ENCODE data around the gene EPHA6.
"Not testable (repeated sequence)": the region's sequence is repeated elsewhere in the genome, so short reads cannot be mapped to it uniquely, and the experiment has no call there.

EPHA6 gene

GRCh38 chr3:97021778-97022177, 207.4 kb downstream of the EPHA6 start:
- no peak for DNase-seq (ENCODE audit: low read depth in 2 of 2)

- not testable (repeated sequence) for DNase-seq (ENCODE audit: low read depth in 2 of 2)
Observed at GRCh38 chr3:97025612-97026011, 211.2 kb downstream of the EPHA6 start.

- DNase-seq (ENCODE audit: low read depth in 2 of 2) = no peak
Observed at GRCh38 chr3:97029972-97030371, 215.6 kb downstream of the EPHA6 start.

GRCh38 chr3:97037294-97037943, 223.0 kb downstream of the EPHA6 start:
- no peak for DNase-seq (ENCODE audit: low read depth in 2 of 2)

GRCh38 chr3:97043411-97043810, 229.0 kb downstream of the EPHA6 start:
- no peak for DNase-seq (ENCODE audit: low read depth in 2 of 2)

GRCh38 chr3:97057365-97057764, 243.0 kb downstream of the EPHA6 start:
- no peak for DNase-seq (ENCODE audit: low read depth in 2 of 2)

GRCh38 chr3:97059168-97059567, 244.8 kb downstream of the EPHA6 start:
- no peak for DNase-seq (ENCODE audit: low read depth in 2 of 2)

GRCh38 chr3:97066531-97066930, 252.1 kb downstream of the EPHA6 start:
- no peak for DNase-seq (ENCODE audit: low read depth in 2 of 2)

- DNase-seq (ENCODE audit: low read depth in 2 of 2) = no peak
Observed at GRCh38 chr3:97070302-97070701, 255.9 kb downstream of the EPHA6 start.

- DNase-seq (ENCODE audit: low read depth in 2 of 2) = no peak
Observed at GRCh38 chr3:97074546-97074945, 260.2 kb downstream of the EPHA6 start.

GRCh38 chr3:97076673-97077072, 262.3 kb downstream of the EPHA6 start:
- DNase-seq (ENCODE audit: low read depth in 2 of 2) = no peak

GRCh38 chr3:97089621-97090020, 275.2 kb downstream of the EPHA6 start:
- peak; percentile 21 to 29 for DNase-seq (ENCODE audit: low read depth in 2 of 2)

GRCh38 chr3:97102641-97103040, 288.2 kb downstream of the EPHA6 start:
- peak in 1 of 2 experiments; percentile 13 for DNase-seq (ENCODE audit: low read depth in 2 of 2)

GRCh38 chr3:97105989-97106651, 291.7 kb downstream of the EPHA6 start:
- no peak for DNase-seq (ENCODE audit: low read depth in 2 of 2)

GRCh38 chr3:97106652-97106989, 292.2 kb downstream of the EPHA6 start:
- DNase-seq (ENCODE audit: low read depth in 2 of 2) = no peak

- no peak for DNase-seq (ENCODE audit: low read depth in 2 of 2)
Observed at GRCh38 chr3:97108136-97108535, 293.7 kb downstream of the EPHA6 start.

- DNase-seq (ENCODE audit: low read depth in 2 of 2) = no peak
Observed at GRCh38 chr3:97111244-97111643, 296.9 kb downstream of the EPHA6 start.

GRCh38 chr3:97121386-97121785, 307.0 kb downstream of the EPHA6 start:
- DNase-seq (ENCODE audit: low read depth in 2 of 2) = no peak

- no peak for DNase-seq (ENCODE audit: low read depth in 2 of 2)
Observed at GRCh38 chr3:97125902-97126499, 311.6 kb downstream of the EPHA6 start.

- DNase-seq (ENCODE audit: low read depth in 2 of 2) = no peak
Observed at GRCh38 chr3:97131476-97131875, 317.1 kb downstream of the EPHA6 start.

- DNase-seq (ENCODE audit: low read depth in 2 of 2) = no peak
Observed at GRCh38 chr3:97138914-97139541, 324.6 kb downstream of the EPHA6 start.

- no peak for DNase-seq (ENCODE audit: low read depth in 2 of 2)
Observed at GRCh38 chr3:97148931-97149330, 334.5 kb downstream of the EPHA6 start.

- no peak for DNase-seq (ENCODE audit: low read depth in 2 of 2)
Observed at GRCh38 chr3:97161169-97161568, 346.8 kb downstream of the EPHA6 start.

Measured in fibroblast of skin of left quadriceps (primary cell).